ENCODE data around the gene DNAH10. TPM values are rescaled to one million over a fixed set of nuclear protein-coding genes. Genes with fewer than 3 reads are reported as not detected.

Gene DNAH10
- total RNA-seq, 2 donors from 2014 or later = 0.09 to 0.64 TPM

GRCh38 chr12:123942911-123943648 lies 181.0 kb downstream of the DNAH10 start:
- H3K27me3 ChIP-seq (ENCODE audit: control insufficient read depth, insufficient read depth, low read length, poor library complexity, severe bottlenecking) = no peaks in the 10 kb centered on the region
- H3K36me3 ChIP-seq (ENCODE audit: control insufficient read depth, insufficient read depth, low read length) = peaks cover 36% of the 10 kb centered on the region
- H3K9me3 ChIP-seq (ENCODE audit: control insufficient read depth, low read length) = peaks cover 27% of the 10 kb centered on the region
- Mint-ChIP-seq H3K4me3 (no peak overlapping the region), H3K4me1 (peaks cover 1% of the 10 kb centered on the region), H3K9me3 (peaks cover 19% of the 10 kb centered on the region), H3K27ac (no peak overlapping the region), H3K36me3 (ENCODE audit: low read depth) (peaks cover 58% of the 10 kb centered on the region), H3K27me3 (ENCODE audit: insufficient read depth) (peaks cover 4% of the 10 kb centered on the region)
- WGBS, 2 experiments (ENCODE audit: insufficient coverage in 1 of 2, insufficient read length in 1 of 2) = 94 to 97% methylated on average over 16 of the region's 16 CpGs
- H3K4me3 ChIP-seq (ENCODE audit: low read length) = no peak overlapping the region
- no peak for TF ChIP-seq CTCF (conservative IDR thresholded peaks at IDR 0.05)
- DNase-seq = no peak
- H3K9ac ChIP-seq (ENCODE audit: extremely low read depth, low read length, poor library complexity, severe bottlenecking) = no peak overlapping the region
- H3K4me1 ChIP-seq (ENCODE audit: control insufficient read depth, insufficient read depth, low read length) = no peaks in the 10 kb centered on the region
- H3K27ac ChIP-seq (ENCODE audit: low read depth, low read length) = no peak overlapping the region

GRCh38 chr12:123943816-123944215 lies 181.7 kb downstream of the DNAH10 start:
- no peak overlapping the region for H3K9ac ChIP-seq (ENCODE audit: extremely low read depth, low read length, poor library complexity, severe bottlenecking)

GRCh38 chr12:123944696-123945095 lies 182.6 kb downstream of the DNAH10 start:
- Mint-ChIP-seq H3K9me3 (peaks cover 24% of the 10 kb centered on the region), H3K4me1 (peaks cover 1% of the 10 kb centered on the region), H3K27me3 (ENCODE audit: insufficient read depth) (peaks cover 8% of the 10 kb centered on the region), H3K27ac (no peak overlapping the region), H3K4me3 (no peak overlapping the region), H3K36me3 (ENCODE audit: low read depth) (peaks cover 72% of the 10 kb centered on the region)
- 93 to 98% methylated on average over 8 to 10 of the region's 10 CpGs for WGBS, 2 experiments (ENCODE audit: insufficient coverage in 1 of 2, insufficient read length in 1 of 2)
- TF ChIP-seq CTCF (conservative IDR thresholded peaks at IDR 0.05) = no peak
- Histone ChIP-seq H3K9ac (ENCODE audit: extremely low read depth, low read length, poor library complexity, severe bottlenecking) (no peak overlapping the region), H3K36me3 (ENCODE audit: control insufficient read depth, insufficient read depth, low read length) (peaks cover 44% of the 10 kb centered on the region), H3K27ac (ENCODE audit: low read depth, low read length) (no peak overlapping the region), H3K27me3 (ENCODE audit: control insufficient read depth, insufficient read depth, low read length, poor library complexity, severe bottlenecking) (no peaks in the 10 kb centered on the region), H3K9me3 (ENCODE audit: control insufficient read depth, low read length) (peaks cover 43% of the 10 kb centered on the region), H3K4me1 (ENCODE audit: control insufficient read depth, insufficient read depth, low read length) (no peaks in the 10 kb centered on the region), H3K4me3 (ENCODE audit: low read length) (no peak overlapping the region)
- DNase-seq = peak; percentile 33

More at GRCh38 chr12:123943816-123944215, 181.7 kb downstream of the DNAH10 start:
- Mint-ChIP-seq H3K27ac (no peak overlapping the region), H3K4me1 (peaks cover 1% of the 10 kb centered on the region), H3K4me3 (no peak overlapping the region), H3K36me3 (ENCODE audit: low read depth) (peaks cover 65% of the 10 kb centered on the region), H3K9me3 (peaks cover 24% of the 10 kb centered on the region), H3K27me3 (ENCODE audit: insufficient read depth) (peaks cover 4% of the 10 kb centered on the region)
- Histone ChIP-seq H3K27ac (ENCODE audit: low read depth, low read length) (no peak overlapping the region), H3K36me3 (ENCODE audit: control insufficient read depth, insufficient read depth, low read length) (peaks cover 41% of the 10 kb centered on the region), H3K9me3 (ENCODE audit: control insufficient read depth, low read length) (peaks cover 34% of the 10 kb centered on the region), H3K27me3 (ENCODE audit: control insufficient read depth, insufficient read depth, low read length, poor library complexity, severe bottlenecking) (no peaks in the 10 kb centered on the region), H3K4me1 (ENCODE audit: control insufficient read depth, insufficient read depth, low read length) (no peaks in the 10 kb centered on the region), H3K4me3 (ENCODE audit: low read length) (no peak overlapping the region)
- peak; percentile 38 for DNase-seq
- no peak for TF ChIP-seq CTCF (conservative IDR thresholded peaks at IDR 0.05)
- WGBS, 2 experiments (ENCODE audit: insufficient coverage in 1 of 2, insufficient read length in 1 of 2) = 93 to 100% methylated on average over 1 to 5 of the region's 5 CpGs
